C4-2B (cell line): Measurements from ENCODE around the gene KCNK15.

ENCODE experiments used
- ZFX ChIP-seq: fragments of 450-650 bp; IDR thresholded peaks from 2 replicates; pipeline ENCODE4 v1.6.1; 2017
- TF ChIP-seq, protein P1 (sequence below): fragments of 450-650 bp; conservative IDR thresholded peaks from 2 replicates; pipeline ENCODE4 v1.5.1; 2017; ENCODE audit warnings: mild to moderate bottlenecking

DNA sequence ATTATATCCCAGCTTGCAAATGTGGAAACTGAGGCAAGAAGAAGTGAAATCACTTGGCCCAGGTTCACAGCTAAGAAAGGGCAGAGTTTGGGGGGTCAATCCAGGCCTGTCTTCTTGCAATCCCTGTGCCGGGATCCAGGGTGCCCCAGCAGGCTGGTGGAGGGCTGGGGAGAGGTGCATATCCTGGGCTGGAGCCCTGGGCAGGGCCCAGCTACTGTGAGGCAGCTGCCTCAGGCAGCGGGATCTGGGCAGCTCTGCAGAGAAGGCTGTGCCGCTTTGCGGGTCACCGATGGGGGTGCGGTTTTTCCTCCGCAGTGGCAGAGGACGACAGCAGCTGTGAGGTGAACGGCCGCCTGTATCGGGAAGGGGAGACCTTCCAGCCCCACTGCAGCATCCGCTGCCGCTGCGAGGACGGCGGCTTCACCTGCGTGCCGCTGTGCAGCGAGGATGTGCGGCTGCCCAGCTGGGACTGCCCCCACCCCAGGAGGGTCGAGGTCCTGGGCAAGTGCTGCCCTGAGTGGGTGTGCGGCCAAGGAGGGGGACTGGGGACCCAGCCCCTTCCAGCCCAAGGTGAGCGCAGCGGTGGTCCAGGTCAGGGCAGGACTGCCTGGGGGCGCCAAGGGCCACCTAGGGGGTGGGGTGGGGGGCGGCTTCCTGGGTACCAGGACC is 21.1 kb upstream of the KCNK15 start:
- TF ChIP-seq, protein P1, sequence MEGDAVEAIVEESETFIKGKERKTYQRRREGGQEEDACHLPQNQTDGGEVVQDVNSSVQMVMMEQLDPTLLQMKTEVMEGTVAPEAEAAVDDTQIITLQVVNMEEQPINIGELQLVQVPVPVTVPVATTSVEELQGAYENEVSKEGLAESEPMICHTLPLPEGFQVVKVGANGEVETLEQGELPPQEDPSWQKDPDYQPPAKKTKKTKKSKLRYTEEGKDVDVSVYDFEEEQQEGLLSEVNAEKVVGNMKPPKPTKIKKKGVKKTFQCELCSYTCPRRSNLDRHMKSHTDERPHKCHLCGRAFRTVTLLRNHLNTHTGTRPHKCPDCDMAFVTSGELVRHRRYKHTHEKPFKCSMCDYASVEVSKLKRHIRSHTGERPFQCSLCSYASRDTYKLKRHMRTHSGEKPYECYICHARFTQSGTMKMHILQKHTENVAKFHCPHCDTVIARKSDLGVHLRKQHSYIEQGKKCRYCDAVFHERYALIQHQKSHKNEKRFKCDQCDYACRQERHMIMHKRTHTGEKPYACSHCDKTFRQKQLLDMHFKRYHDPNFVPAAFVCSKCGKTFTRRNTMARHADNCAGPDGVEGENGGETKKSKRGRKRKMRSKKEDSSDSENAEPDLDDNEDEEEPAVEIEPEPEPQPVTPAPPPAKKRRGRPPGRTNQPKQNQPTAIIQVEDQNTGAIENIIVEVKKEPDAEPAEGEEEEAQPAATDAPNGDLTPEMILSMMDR = no peak
- no peak for TF ChIP-seq ZFX
